Measurements from ENCODE around the gene HIP1R.

DNA sequence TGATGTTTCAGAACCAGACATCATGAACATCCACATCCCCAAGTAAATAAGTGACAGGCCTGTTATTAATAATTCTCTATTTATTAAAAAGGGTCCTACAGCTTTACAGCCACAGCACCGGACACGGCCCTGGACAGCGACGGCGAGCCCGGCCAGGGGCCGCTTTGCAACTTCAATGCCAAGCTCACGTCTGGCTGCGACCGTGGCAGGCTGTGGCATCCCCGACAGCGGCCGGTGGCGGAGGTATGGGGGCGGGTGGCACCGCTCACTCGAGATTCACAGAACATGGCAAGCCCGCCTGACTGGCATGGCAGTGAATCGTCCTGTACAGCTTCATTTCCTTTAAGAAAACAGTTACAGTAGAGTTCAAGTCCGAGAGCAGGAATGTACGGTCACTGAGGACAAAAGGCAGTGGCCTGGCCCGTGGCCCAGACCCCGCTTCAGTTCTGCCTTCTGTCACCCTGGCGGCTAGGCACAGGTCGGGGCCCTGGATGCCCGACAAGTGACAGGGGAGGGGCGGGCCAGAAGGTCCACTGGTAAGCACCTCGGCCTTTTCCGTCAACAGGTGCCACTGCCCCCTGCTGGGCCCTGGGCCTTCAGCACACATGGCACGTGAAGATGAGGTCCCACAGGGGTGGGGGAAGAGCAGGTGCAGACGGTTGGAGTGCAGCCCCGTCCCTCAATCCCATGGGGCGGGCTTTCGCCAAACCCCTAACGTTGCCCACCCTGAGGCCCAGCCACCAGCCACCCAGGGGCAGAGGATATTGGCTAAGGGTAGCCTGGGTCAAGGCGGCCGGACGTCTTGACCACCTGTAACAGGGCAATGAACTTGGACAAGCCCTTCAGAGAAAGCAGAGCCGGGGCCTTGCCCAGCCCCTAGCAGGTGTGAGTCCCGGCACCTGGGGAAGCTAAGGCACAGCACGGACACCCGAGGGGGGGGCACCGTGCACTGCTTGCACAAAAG lies 30.3 kb downstream of the HIP1R start:
- TF ChIP-seq, protein P1, sequence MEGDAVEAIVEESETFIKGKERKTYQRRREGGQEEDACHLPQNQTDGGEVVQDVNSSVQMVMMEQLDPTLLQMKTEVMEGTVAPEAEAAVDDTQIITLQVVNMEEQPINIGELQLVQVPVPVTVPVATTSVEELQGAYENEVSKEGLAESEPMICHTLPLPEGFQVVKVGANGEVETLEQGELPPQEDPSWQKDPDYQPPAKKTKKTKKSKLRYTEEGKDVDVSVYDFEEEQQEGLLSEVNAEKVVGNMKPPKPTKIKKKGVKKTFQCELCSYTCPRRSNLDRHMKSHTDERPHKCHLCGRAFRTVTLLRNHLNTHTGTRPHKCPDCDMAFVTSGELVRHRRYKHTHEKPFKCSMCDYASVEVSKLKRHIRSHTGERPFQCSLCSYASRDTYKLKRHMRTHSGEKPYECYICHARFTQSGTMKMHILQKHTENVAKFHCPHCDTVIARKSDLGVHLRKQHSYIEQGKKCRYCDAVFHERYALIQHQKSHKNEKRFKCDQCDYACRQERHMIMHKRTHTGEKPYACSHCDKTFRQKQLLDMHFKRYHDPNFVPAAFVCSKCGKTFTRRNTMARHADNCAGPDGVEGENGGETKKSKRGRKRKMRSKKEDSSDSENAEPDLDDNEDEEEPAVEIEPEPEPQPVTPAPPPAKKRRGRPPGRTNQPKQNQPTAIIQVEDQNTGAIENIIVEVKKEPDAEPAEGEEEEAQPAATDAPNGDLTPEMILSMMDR (IDR thresholded peaks at IDR 0.05; ENCODE audit: low read depth, low read length): peak; percentile 64
- TF ChIP-seq, protein P2, sequence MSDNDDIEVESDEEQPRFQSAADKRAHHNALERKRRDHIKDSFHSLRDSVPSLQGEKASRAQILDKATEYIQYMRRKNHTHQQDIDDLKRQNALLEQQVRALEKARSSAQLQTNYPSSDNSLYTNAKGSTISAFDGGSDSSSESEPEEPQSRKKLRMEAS (IDR thresholded peaks at IDR 0.05; ENCODE audit: low read depth, low read length): no peak
